GM12892 (cell line): Measurements from ENCODE around the gene TMEM214.
A peak's percentile ranks its signal among the peaks of the same experiment; 100 is the strongest.

Experiments
- DNase-seq: peaks from one replicate; pipeline ENCODE4 v3.0.0; 2011; ENCODE audit not compliant: insufficient read length
- FAIRE-seq: peaks from 2 replicates; lab custom pipeline; 2011; peaks lifted over from hg19 to GRCh38; lab: Jason Lieb, UNC
- POLR2A ChIP-seq: IDR thresholded peaks from 2 replicates; pipeline ENCODE4 v1.6.1; 2011; ENCODE audit warnings: low read depth, low read length, control low read depth
- POLR2AphosphoS5 ChIP-seq: IDR thresholded peaks from 2 replicates; pipeline ENCODE4 v1.6.1; 2011; ENCODE audit warnings: low read depth, low read length, control low read depth
- TAF1 ChIP-seq: IDR thresholded peaks from 2 replicates; pipeline ENCODE4 v1.6.1; 2011; ENCODE audit warnings: low read depth, mild to moderate bottlenecking, control low read depth, low read length, borderline replicate concordance

TMEM214 gene

DNA sequence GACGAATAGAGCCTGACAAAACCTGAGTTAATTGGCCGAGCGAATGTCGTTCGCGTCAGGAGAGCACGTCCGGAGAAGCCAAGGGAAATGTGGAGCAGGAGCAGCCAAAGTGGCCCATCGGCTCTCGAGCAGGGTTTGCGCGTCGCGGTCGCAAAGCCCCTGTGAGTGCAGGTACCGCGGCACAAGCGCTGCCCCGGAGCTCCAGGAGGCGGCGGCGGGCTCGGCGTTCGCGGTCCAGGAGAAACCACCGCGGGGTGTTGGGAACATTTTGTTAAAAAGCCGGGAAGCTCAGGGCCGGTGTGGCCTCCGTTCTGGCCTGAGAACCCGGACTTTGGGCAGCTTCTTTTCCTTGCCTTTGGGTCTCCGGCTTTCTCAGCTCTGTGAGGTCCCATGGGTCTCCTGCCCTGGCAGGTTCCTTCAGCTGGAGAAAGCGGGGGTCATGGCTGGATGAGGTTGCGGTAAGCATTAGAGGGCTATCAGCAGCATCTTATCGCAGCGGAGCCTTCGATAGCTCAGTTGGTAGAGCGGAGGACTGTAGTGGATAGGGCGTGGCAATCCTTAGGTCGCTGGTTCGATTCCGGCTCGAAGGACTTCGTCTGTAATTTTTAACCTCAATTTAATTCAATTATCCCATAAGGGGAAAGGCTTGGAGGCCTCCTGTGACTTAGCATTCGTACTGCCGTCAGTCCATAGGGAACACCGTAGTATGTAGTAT, 17.7 kb downstream of the TMEM214 start:
- FAIRE-seq, result peak; percentile 88
- TF ChIP-seq POLR2A (no peak; the same call in 1 of the 2 replicates), POLR2AphosphoS5 (no peak), TAF1 (no peak)
- peak; percentile 83 for DNase-seq

- FAIRE-seq (peak; percentile 87), DNase-seq (peak; percentile 100)
- peak; percentile 79 for TF ChIP-seq POLR2A
- TF ChIP-seq TAF1, result peak; percentile 60; the same call in 1 of the 2 replicates
- peak; percentile 66; the same call in 1 of the 2 replicates for TF ChIP-seq POLR2AphosphoS5
Observed at GRCh38 chr2:27050996-27051901, 18.5 kb downstream of the TMEM214 start, which contains the start of gene AGBL5. Gene AGBL5 (plus strand): TSS chr2:27051668. CDS start chr2:27052959, 1,291 bp downstream.

- FAIRE-seq (no peak), DNase-seq (no peak)
- TF ChIP-seq POLR2A (no peak), POLR2AphosphoS5 (no peak), TAF1 (no peak)
Observed at GRCh38 chr2:27051902-27052645, 19.3 kb downstream of the TMEM214 start.

DNA sequence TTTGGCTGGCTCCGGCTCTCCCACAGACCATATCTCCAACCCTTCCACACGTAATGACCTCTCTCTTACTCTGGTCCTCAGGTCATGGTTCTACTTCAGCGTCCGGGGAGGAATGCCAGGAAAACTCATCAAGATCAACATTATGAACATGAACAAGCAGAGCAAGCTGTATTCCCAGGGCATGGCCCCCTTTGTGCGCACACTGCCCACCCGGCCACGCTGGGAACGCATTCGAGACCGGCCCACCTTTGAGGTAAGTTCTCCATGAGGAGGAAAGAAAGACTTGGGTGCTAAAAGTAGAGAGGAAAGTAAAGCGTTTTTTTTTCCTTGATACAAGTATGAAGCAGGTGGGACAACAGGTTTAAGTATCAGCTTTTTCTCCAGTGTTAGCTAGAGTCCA, 20.6 kb downstream of the TMEM214 start:
- FAIRE-seq (no peak), DNase-seq (no peak)
- TF ChIP-seq POLR2A (no peak), POLR2AphosphoS5 (no peak), TAF1 (no peak)

- FAIRE-seq (no peak), DNase-seq (no peak)
- TF ChIP-seq TAF1, result no peak
- no peak for TF ChIP-seq POLR2AphosphoS5
- no peak for TF ChIP-seq POLR2A
Observed at GRCh38 chr2:27053776-27054175, 21.0 kb downstream of the TMEM214 start.

- no peak for DNase-seq
- no peak for FAIRE-seq
- TF ChIP-seq POLR2A (no peak), TAF1 (no peak), POLR2AphosphoS5 (no peak)
Observed at GRCh38 chr2:27054721-27055120, 22.0 kb downstream of the TMEM214 start.

DNA sequence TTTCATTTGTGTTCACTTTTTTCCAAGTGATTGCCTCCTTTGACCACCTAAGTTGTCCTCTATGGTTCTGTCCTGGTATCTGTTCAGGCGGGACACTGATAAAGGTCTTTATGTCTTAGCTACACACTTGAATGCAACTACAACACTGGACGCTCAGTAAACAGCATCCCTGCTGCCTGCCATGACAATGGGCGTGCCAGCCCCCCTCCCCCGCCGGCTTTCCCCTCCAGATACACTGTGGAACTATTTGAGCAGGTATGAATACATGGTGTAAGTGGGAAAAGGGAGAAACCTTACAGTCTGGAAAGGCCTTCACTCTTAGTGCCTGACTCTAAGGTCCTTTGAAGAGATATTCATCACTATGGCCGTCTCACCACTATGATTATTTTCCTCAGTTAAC, 24.4 kb downstream of the TMEM214 start:
- TF ChIP-seq POLR2A, result no peak
- TF ChIP-seq TAF1, result no peak
- no peak for TF ChIP-seq POLR2AphosphoS5
- FAIRE-seq (no peak), DNase-seq (no peak)

DNA sequence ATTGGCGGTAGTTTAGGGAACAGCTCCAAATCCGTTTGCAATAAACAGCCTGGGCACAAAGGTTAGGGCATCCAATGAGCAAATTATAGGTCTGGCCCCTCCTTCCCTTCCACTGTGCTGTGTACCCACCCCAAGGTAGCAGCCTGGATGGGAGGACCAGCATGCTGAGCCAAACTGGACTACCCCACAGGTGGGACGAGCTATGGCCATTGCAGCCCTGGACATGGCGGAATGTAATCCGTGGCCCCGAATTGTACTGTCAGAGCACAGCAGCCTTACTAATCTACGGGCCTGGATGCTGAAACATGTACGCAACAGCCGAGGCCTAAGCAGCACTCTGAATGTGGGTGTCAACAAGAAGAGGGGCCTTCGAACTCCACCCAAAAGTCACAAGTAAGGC, 25.4 kb downstream of the TMEM214 start:
- TF ChIP-seq POLR2A (no peak), POLR2AphosphoS5 (no peak), TAF1 (no peak)
- DNase-seq (no peak), FAIRE-seq (no peak)

DNA sequence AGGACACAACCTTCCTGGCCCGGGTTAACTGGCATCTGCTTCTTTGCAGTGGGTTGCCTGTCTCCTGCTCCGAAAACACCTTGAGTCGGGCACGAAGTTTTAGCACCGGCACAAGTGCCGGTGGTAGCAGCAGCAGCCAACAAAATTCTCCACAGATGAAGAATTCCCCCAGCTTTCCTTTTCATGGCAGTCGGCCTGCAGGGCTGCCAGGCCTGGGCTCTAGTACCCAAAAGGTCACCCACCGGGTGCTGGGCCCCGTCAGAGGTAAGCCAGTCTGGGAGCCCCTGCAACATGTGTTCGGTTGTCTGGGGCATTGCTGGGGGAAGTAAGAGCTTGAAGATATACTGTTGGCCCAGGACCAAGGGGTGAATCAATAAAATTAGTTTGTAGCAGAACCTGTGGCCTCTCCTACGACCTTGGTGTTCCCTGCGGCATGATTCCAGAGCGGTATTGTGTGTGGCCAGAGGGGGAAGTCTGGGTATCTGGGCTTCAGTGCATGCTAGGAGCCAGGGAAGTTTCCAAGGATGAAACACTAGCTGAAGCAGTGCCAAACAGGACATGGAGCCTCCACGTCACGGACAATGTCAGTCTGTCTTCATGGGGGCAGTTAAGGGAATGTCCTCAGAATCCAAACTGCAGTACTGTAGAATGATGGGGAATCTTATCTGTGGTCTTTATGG, 26.5 kb downstream of the TMEM214 start:
- no peak for TF ChIP-seq POLR2AphosphoS5
- TF ChIP-seq TAF1, result no peak
- no peak for TF ChIP-seq POLR2A
- DNase-seq (no peak), FAIRE-seq (no peak)

DNA sequence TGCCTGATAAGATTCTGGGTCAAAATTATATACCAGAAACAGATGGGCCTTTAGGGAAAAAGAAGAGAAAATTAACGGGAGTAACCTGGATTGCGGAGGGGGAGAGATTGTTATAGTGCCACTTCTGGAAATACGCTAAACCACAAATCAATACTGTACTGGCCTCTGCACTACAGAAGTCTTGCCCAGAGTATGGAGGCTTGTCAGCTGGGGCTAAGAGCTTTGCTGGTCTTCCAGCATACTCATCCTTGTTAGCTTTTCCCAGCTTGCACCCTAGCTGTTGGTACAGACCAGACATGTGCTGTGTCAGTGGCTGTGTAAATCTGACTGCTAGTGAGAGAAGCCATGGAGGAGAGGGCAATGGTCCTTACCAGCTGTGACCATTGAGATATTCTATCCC, 27.6 kb downstream of the TMEM214 start:
- no peak for DNase-seq
- no peak for FAIRE-seq
- TF ChIP-seq TAF1, result no peak
- no peak for TF ChIP-seq POLR2A
- no peak for TF ChIP-seq POLR2AphosphoS5
